HEK293 (cell line): Measurements from ENCODE around the gene KRT73.
A peak's percentile ranks its signal among the peaks of the same experiment; 100 is the strongest.

Experiments used
- CTCF ChIA-PET: fragments of 350-600 bp; formaldehyde crosslinking; extraction: SDS; loops from one replicate; lab custom pipeline; 2021; ENCODE audit warnings: antibody characterized with exemption; lab: Yijun Ruan, JAX
- POLR2A ChIA-PET: fragments of 300-600 bp; formaldehyde crosslinking; extraction: SDS; loops from one replicate; lab custom pipeline; 2020; ENCODE audit warnings: antibody characterized with exemption, inconsistent platforms; lab: Yijun Ruan, JAX
- H3K27ac ChIP-seq: fragments of 200-500 bp; sonication (Bioruptor generic); 2 replicates; pipeline ENCODE4 v1.5.1; 2014; ENCODE audit warnings: low read depth, low read length, control low read depth, inconsistent platforms; ENCODE audit errors: extremely low read depth
- H3K36me3 ChIP-seq, 2 experiments: fragments of 200-500 bp in 1 of 2; sonication (Bioruptor generic) in 1 of 2; 1 replicate in 1 of 2; 2 replicates in 1 of 2; pipeline ENCODE4 v1.5.1; 2014 to 2017; ENCODE audit warnings: inconsistent platforms in 2 of 2, low read length in 2 of 2; ENCODE audit not compliant: control insufficient read depth in 2 of 2, insufficient read depth in 1 of 2
- H3K4me1 ChIP-seq: fragments of 200-500 bp; sonication (Bioruptor generic); 2 replicates; pipeline ENCODE4 v1.5.1; 2014; ENCODE audit warnings: mild to moderate bottlenecking, low read length, inconsistent platforms; ENCODE audit not compliant: control insufficient read depth, insufficient read depth
- H3K4me3 ChIP-seq: 2 replicates; pipeline ENCODE4 v1.5.1; 2011; ENCODE audit warnings: low read depth, mild to moderate bottlenecking, control low read depth, low read length, moderate library complexity
- H3K9me3 ChIP-seq: fragments of 200-500 bp; sonication (Bioruptor generic); 2 replicates; pipeline ENCODE4 v1.5.1; 2014; ENCODE audit warnings: low read depth, low read length, inconsistent platforms; ENCODE audit not compliant: control insufficient read depth, insufficient read depth
- BCL11B ChIP-seq: fragments of 450-650 bp; formaldehyde crosslinking; IDR thresholded peaks from 2 replicates; pipeline ENCODE4 v1.5.1; 2016; ENCODE audit warnings: low read depth, missing biosample characterization, missing genetic modification characterization
- CTCF ChIP-seq: fragments of 450-650 bp; formaldehyde crosslinking; IDR thresholded peaks from 2 replicates; pipeline ENCODE4 v1.5.1; 2016; ENCODE audit warnings: missing biosample characterization, missing genetic modification characterization
- EGR2 ChIP-seq: fragments of 450-650 bp; formaldehyde crosslinking; IDR thresholded peaks from 2 replicates; pipeline ENCODE4 v1.5.1; 2016; ENCODE audit warnings: low read depth, missing biosample characterization, missing genetic modification characterization
- ELK4 ChIP-seq: IDR thresholded peaks from 2 replicates; pipeline ENCODE4 v1.6.1; 2011; ENCODE audit warnings: mild to moderate bottlenecking, low read depth, low read length, borderline replicate concordance
- GLI2 ChIP-seq: fragments of 450-650 bp; formaldehyde crosslinking; IDR thresholded peaks from 2 replicates; pipeline ENCODE4; 2017; ENCODE audit warnings: missing biosample characterization, missing genetic modification characterization, low read depth, borderline replicate concordance
- GLIS1 ChIP-seq: fragments of 450-650 bp; formaldehyde crosslinking; IDR thresholded peaks from 2 replicates; pipeline ENCODE4 v1.5.1; 2016; ENCODE audit warnings: missing biosample characterization, missing genetic modification characterization
- PRDM1 ChIP-seq: fragments of 450-650 bp; formaldehyde crosslinking; IDR thresholded peaks from 2 replicates; pipeline ENCODE4; 2016; ENCODE audit warnings: missing biosample characterization, missing genetic modification characterization
- PRDM10 ChIP-seq: fragments of 450-650 bp; formaldehyde crosslinking; IDR thresholded peaks from 2 replicates; pipeline ENCODE4 v1.5.1; 2016; ENCODE audit warnings: missing biosample characterization, missing genetic modification characterization
- SCRT1 ChIP-seq: fragments of 450-650 bp; formaldehyde crosslinking; IDR thresholded peaks from 2 replicates; pipeline ENCODE4 v1.5.1; 2016; ENCODE audit warnings: missing biosample characterization, missing genetic modification characterization, borderline replicate concordance
- SCRT2 ChIP-seq: fragments of 450-650 bp; formaldehyde crosslinking; IDR thresholded peaks from 2 replicates; pipeline ENCODE4 v1.5.1; 2016; ENCODE audit warnings: missing biosample characterization, missing genetic modification characterization
- SP7 ChIP-seq: fragments of 450-650 bp; formaldehyde crosslinking; IDR thresholded peaks from 2 replicates; pipeline ENCODE4 v1.5.1; 2016; ENCODE audit warnings: missing biosample characterization, missing genetic modification characterization
- ZBTB20 ChIP-seq: fragments of 450-650 bp; formaldehyde crosslinking; IDR thresholded peaks from 2 replicates; pipeline ENCODE4 v1.5.1; 2016; ENCODE audit warnings: missing biosample characterization, missing genetic modification characterization
- ZFHX2 ChIP-seq: fragments of 450-650 bp; formaldehyde crosslinking; conservative IDR thresholded peaks from 2 replicates; pipeline ENCODE4 v1.5.1; 2016; ENCODE audit warnings: missing biosample characterization, missing genetic modification characterization
- ZIC2 ChIP-seq: fragments of 450-650 bp; formaldehyde crosslinking; IDR thresholded peaks from 2 replicates; pipeline ENCODE4 v1.5.1; 2016; ENCODE audit warnings: missing biosample characterization, missing genetic modification characterization
- ZNF324 ChIP-seq: fragments of 450-650 bp; formaldehyde crosslinking; IDR thresholded peaks from 2 replicates; pipeline ENCODE4 v1.5.1; 2016; ENCODE audit warnings: missing biosample characterization, missing genetic modification characterization
- ZNF335 ChIP-seq: fragments of 450-650 bp; formaldehyde crosslinking; conservative IDR thresholded peaks from 2 replicates; pipeline ENCODE4 v1.5.1; 2016; ENCODE audit warnings: missing biosample characterization, missing genetic modification characterization
- ZNF398 ChIP-seq: fragments of 450-650 bp; formaldehyde crosslinking; IDR thresholded peaks from 2 replicates; pipeline ENCODE4 v1.5.1; 2017; ENCODE audit warnings: missing biosample characterization, missing genetic modification characterization
- ZNF518A ChIP-seq: fragments of 450-650 bp; formaldehyde crosslinking; conservative IDR thresholded peaks from 2 replicates; pipeline ENCODE4 v1.5.1; 2016; ENCODE audit warnings: low read depth, missing biosample characterization, missing genetic modification characterization
- ZNF555 ChIP-seq: fragments of 450-650 bp; formaldehyde crosslinking; conservative IDR thresholded peaks from 2 replicates; pipeline ENCODE4 v1.5.1; 2017; ENCODE audit warnings: missing biosample characterization, mild to moderate bottlenecking, missing genetic modification characterization, inconsistent platforms
- ZNF560 ChIP-seq: fragments of 450-650 bp; formaldehyde crosslinking; IDR thresholded peaks from 2 replicates; pipeline ENCODE4 v1.5.1; 2017; ENCODE audit warnings: missing biosample characterization, missing genetic modification characterization, borderline replicate concordance
- ZNF626 ChIP-seq: fragments of 450-650 bp; sonication (Bioruptor Pico); formaldehyde crosslinking; IDR thresholded peaks from 2 replicates; pipeline ENCODE4 v1.5.1; 2018; ENCODE audit warnings: missing biosample characterization, missing genetic modification characterization, inconsistent platforms
- ZNF654 ChIP-seq: fragments of 450-650 bp; formaldehyde crosslinking; IDR thresholded peaks from 2 replicates; pipeline ENCODE4 v1.5.1; 2016; ENCODE audit warnings: low read depth, missing biosample characterization, missing genetic modification characterization
- ZNF843 ChIP-seq: fragments of 450-650 bp; formaldehyde crosslinking; IDR thresholded peaks from 2 replicates; pipeline ENCODE4 v1.5.1; 2016; ENCODE audit warnings: missing biosample characterization, missing genetic modification characterization

KRT73 gene

GRCh38 chr12:52582971-52583456 is 35.3 kb downstream of the KRT73 start:
- POLR2A ChIA-PET, result no interaction called here
- Histone ChIP-seq H3K9me3 (no peaks in the 10 kb centered on the region), H3K4me1 (no peaks in the 10 kb centered on the region), H3K27ac (no peak overlapping the region), H3K4me3 (no peak overlapping the region), H3K36me3 (no peaks in the 10 kb centered on the region)
- CTCF ChIA-PET, result interaction anchor here (0.5 to 9.9 kb wide), 20 partner anchors 38 to 437 kb away, joined by 3 to 127 read pairs (median 4); no protein-coding TSS in a partner anchor
- TF ChIP-seq ZBTB20 (tag by site-specific recombination) (peak; percentile 80), SCRT2 (tag by site-specific recombination) (peak; percentile 92), ZNF555 (tag by site-specific recombination) (no peak), ZIC2 (tag by site-specific recombination) (peak; percentile 85), PRDM1 (tag by site-specific recombination) (0 out of 2 replicates have a peak, but pooled peaks have one; percentile 23), ZFHX2 (tag by site-specific recombination) (peak; percentile 93), GLIS1 (tag by site-specific recombination) (peak; percentile 56), ZNF654 (tag by site-specific recombination) (peak; percentile 66), ZNF518A (tag by site-specific recombination) (no peak), SCRT1 (peak; percentile 68; the same call in 1 of the 2 replicates), BCL11B (no peak), ZNF560 (tag by site-specific recombination) (no peak), CTCF (tag by site-specific recombination) (peak; percentile 68), PRDM10 (peak; percentile 55), ELK4 (no peak), ZNF626 (tag by site-specific recombination) (no peak), ZNF324 (tag by site-specific recombination) (no peak), GLI2 (tag by site-specific recombination) (no peak), SP7 (tag by site-specific recombination) (peak; percentile 28; the same call in 1 of the 2 replicates), EGR2 (peak; percentile 93), ZNF335 (tag by site-specific recombination) (peak; percentile 29; the same call in 1 of the 2 replicates), ZNF398 (tag by site-specific recombination) (peak; percentile 32; the same call in 1 of the 2 replicates), ZNF843 (tag by site-specific recombination) (no peak)
